A549 treated with CpdA at 1 μM for 4 hours (cell line): ENCODE measurements around the gene UBQLN3. TPM values are rescaled to one million over a fixed set of nuclear protein-coding genes. Genes with fewer than 3 reads are reported as not detected.

ENCODE experiments used
- total RNA-seq: library from RNA; stranded (reverse); fragments of 200-300 nt; extraction: Qiagen RNA extraction; gene quantifications from 5 replicates; pipeline ENCODE4 v1.2.3, GENCODE V29; 2022; ENCODE audit warnings: low read depth

The UBQLN3 gene
- total RNA-seq, result not detected in 5 replicates

GRCh38 chr11:5509803-5510202 lies at the start of gene UBQLN3:
Gene UBQLN3, minus strand, starts transcription at chr11:5509957. Its CDS starts 399 bp downstream, at chr11:5509558.

GRCh38 chr11:5548440-5548839 lies 38.7 kb upstream of the UBQLN3 start, which contains the start of gene OR52H1:
Gene OR52H1, minus strand, starts transcription at chr11:5548540. Its CDS starts 3,035 bp downstream, at chr11:5545505.

GRCh38 chr11:5516599-5516998 lies 6.8 kb upstream of the UBQLN3 start, which contains the start of gene UBQLNL:
Gene UBQLNL, minus strand, starts transcription at chr11:5516699. Its CDS starts 258 bp downstream, at chr11:5516441.

GRCh38 chr11:5488385-5488784 lies 21.4 kb downstream of the UBQLN3 start, which contains the start of gene OR52D1:
Gene OR52D1, plus strand, starts transcription at chr11:5488685. Its CDS starts 22 bp downstream, at chr11:5488707.

Other genes with a start within 250 kb of the UBQLN3 start
- 0.09 to 0.78 TPM (median 0.23 TPM) in 4 of 5 replicates, not detected in the other for gene HBE1, start 240.0 kb downstream of the UBQLN3 start, total RNA-seq
- gene OR51B4, start 208.0 kb downstream of the UBQLN3 start, total RNA-seq, result not detected in 5 replicates
- gene OR51B2, start 185.7 kb downstream of the UBQLN3 start, total RNA-seq, result not detected in 5 replicates
- 0.03 TPM in 1 of 5 replicates, not detected in the others for gene OR51B5, start 166.4 kb downstream of the UBQLN3 start, total RNA-seq
- gene OR51B6, start 158.4 kb downstream of the UBQLN3 start, total RNA-seq, result not detected in 5 replicates
- not detected in 5 replicates for gene OR51M1, start 126.1 kb downstream of the UBQLN3 start, total RNA-seq
- gene OR51Q1, start 87.8 kb downstream of the UBQLN3 start, total RNA-seq, result not detected in 5 replicates
- gene OR51I1, start 68.4 kb downstream of the UBQLN3 start, total RNA-seq, result not detected in 5 replicates
- gene OR51I2, start 60.6 kb downstream of the UBQLN3 start, total RNA-seq, result not detected in 5 replicates
- not detected in 5 replicates for gene OR52D1, start 21.3 kb downstream of the UBQLN3 start, total RNA-seq
- gene UBQLNL, start 6.7 kb upstream of the UBQLN3 start, total RNA-seq, result 0.08 to 0.20 TPM in 2 of 5 replicates, not detected in the others
- gene OR52H1, start 38.6 kb upstream of the UBQLN3 start, total RNA-seq, result not detected in 5 replicates
- gene OR52B6, start 70.9 kb upstream of the UBQLN3 start, total RNA-seq, result not detected in 5 replicates
- 10.8 to 14.1 TPM (median 11.6 TPM) in 5 replicates for gene TRIM6, start 86.7 kb upstream of the UBQLN3 start, total RNA-seq
- gene TRIM34, start 115.0 kb upstream of the UBQLN3 start, total RNA-seq, result 2.3 to 4.3 TPM (median 3.3 TPM) in 5 replicates
- gene TRIM5, start 175.1 kb upstream of the UBQLN3 start, total RNA-seq, result 12.4 to 15.5 TPM (median 12.8 TPM) in 5 replicates
- gene TRIM22, start 179.8 kb upstream of the UBQLN3 start, total RNA-seq, result 0.57 to 1.1 TPM (median 0.82 TPM) in 5 replicates
- gene OR56B1, start 226.5 kb upstream of the UBQLN3 start, total RNA-seq, result not detected in 5 replicates
- gene OR52N4, start 244.3 kb upstream of the UBQLN3 start, total RNA-seq, result not detected in 5 replicates